Left forelimb (tissue), 1 donor: ENCODE results near the gene ALG10.
"Not testable (repeated sequence)": the region's sequence is repeated elsewhere in the genome, so short reads cannot be mapped to it uniquely, and the experiment has no call there.

Source experiments
- DNase-seq: peaks from one replicate; pipeline ENCODE4 v3.0.0-alpha.2; 2018; ENCODE audit warnings: low spot score

ALG10 gene

DNA sequence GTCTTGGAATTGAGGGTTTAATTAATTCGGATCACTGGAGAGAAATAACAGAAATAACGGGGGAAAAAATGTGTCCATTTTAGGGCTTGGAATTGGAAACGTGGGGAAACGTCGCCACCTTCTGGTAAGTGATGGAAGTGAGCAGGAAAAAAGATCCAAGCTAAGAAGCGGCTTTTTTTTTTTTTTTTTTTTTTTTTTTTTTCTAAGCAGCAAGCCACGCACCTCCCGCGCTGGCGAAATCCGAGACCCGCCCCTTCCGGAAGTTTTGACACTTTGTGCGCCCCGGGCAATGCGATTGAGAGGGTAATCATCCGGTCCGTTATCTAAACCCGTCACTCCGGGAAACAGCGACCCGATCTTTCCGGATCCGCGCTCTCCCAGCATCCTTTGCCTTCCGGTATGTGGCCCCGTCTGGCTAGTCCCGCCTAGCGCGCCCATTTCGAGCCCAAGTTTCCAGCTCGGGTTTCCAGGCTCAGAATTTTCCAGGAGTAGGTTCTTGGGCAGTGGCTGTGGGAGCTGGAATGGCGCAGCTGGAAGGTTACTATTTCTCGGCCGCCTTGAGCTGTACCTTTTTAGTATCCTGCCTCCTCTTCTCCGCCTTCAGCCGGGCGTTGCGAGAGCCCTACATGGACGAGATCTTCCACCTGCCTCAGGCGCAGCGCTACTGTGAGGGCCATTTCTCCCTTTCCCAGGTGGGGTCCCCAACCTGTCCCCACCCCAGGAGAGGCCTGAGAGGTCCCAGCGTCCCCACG lies at the start of gene ALG10:
ALG10 (plus strand) TSS at position 418 of the 752 bp plus-strand sequence; CDS start at position 522, 104 bp downstream.
- peak; percentile 95 for DNase-seq

- not testable (repeated sequence) for DNase-seq
Observed at GRCh38 chr12:33972884-33973283, 49.4 kb upstream of the ALG10 start.

DNA sequence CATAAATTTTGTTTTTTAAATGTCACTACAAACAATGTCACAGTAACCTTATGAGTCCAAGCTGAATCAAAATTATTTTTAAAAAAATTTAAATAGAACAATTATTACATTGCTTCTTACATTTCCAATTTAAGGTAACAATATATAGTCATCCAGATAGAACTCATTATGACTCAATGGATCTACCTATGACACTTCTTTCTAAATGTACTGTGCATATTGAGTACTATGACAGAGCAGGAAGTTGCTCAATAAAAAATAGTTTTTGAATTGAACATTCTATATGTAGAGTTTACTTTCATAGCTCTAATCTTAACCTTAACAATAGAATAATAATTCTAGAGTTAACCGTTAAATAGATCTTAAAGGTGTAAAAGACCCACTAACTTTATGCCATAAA lies 44.4 kb upstream of the ALG10 start:
- no peak for DNase-seq

DNA sequence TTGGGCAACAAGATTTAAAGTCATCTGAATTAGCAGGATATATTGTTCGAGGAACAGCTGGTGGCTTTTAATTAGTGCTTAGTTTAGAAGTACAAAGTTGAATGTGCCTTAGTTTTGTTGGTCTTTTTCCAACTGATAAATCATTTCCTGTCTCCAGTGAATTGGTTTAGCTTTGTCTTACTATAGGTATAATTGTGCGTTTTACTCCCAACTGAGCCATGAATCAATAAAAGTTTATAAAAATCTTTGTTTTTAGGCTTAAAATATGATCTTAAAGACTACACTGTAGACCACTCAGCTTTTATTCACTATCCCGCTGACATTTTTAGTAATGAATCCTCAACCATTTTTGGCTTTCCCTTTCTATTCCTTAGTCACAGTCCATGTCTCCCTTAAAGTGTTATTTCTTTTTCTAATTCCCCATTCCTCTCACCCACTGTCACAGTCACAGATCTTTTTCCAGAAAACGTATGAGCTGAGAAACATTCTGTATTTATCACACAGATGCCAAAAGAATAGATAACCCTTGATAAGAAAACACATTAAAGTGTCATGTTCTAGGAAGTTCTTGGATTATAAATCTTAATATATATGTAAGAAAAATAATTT lies 34.0 kb upstream of the ALG10 start:
- no peak for DNase-seq

DNA sequence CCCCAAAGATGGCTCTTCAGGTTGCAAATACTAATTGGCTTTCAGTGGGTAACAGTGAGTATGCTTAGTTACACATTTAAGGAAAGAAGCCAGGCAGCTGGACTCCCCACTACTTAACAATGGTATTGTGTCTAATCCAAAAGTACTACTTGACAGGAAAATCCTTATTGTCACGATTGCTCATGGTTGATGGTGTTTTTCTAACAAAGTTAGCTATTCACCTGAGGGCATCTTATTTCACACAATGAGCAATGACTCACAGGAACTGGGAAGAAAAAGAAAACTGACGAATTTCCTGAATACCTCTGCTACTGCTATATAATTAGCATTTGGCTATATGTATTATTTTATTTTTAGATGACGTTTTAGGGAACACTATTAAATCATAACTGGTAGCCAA lies 33.4 kb upstream of the ALG10 start:
- DNase-seq = no peak

DNA sequence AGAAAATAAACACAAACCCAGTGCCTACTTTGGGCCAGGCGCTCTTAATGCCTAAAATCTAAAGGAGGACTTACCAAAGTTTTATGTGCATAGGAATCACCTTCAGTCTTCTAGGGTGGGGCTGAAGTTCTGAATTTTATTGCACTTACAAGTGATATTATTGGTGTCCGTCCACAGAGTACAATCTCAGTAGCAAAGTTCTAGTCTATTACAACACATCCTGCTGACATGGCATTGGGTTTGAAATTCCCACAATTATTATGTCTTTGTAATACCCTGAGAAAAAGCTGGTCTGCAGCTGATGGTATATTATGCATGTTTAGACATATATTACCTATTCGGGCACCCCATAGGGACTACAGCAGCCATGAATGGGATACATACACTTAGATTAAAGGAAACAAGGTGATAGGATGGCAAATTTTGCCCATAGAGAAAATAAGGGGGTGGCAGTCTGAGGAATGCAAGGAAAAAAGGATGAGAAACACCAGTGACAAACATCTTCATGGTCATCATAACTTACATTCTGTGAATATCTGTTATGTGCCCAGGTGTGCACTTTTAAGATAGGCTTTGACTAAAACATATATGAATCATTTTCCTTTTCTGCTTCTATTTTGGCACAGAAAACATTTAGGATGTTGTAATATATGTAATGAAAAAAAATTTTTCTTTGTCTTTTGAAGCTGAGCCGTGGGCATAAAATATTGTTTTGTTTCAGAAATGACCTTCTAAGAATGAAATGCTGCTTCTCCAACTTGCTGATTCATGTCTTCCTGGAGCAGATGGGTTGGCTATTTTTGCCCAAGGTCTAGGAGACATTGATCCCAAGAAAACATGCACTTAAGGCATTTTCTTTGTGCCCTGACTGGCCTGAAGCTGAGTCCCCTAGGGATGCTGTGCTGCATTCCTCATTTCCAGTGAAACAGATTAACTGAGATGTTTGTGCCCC lies 27.2 kb upstream of the ALG10 start:
- DNase-seq = no peak

GRCh38 chr12:34008835-34009234 lies 13.5 kb upstream of the ALG10 start:
- not testable (repeated sequence) for DNase-seq

DNA sequence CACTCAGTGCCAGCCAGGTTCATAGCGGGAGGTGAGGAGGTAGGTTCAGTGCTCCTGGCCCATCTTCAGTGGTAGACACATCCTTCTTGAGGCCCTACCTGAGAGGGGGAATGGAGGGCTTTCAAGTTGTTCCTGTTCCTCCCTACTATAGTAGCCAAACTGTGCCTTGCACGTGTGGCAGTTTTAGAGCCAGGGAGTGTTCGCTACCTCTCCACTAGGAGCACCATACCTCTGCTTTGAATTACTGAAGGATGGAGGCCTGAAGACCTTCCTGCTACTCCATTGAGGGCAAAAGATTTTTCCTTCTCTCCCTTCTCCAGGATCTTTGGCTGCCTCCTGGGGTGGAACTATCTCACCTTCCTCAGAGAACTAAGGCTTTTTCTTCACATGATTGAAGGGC lies 5.9 kb upstream of the ALG10 start:
- no peak for DNase-seq

DNA sequence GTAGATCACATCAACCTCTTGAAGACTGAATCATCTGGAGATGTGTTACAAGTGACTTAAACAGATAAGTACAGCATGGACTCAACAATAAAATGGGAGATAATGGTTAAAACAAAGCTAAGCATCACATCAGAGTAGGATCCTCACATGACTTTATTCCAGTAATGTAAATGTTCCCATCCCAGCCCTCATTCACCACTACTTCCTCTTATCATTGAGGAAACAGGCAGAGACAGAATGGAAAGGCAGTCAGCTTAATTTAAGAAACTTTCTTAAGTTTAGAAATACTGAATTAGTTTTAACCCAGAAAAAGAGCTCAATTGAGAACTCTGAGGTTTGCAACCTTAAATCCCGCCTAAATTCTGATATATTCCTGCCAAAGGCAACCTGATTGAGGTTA lies 1.2 kb upstream of the ALG10 start:
- DNase-seq = no peak

GRCh38 chr12:34027661-34028060 lies 5.4 kb downstream of the ALG10 start:
- DNase-seq = not testable (repeated sequence)

DNA sequence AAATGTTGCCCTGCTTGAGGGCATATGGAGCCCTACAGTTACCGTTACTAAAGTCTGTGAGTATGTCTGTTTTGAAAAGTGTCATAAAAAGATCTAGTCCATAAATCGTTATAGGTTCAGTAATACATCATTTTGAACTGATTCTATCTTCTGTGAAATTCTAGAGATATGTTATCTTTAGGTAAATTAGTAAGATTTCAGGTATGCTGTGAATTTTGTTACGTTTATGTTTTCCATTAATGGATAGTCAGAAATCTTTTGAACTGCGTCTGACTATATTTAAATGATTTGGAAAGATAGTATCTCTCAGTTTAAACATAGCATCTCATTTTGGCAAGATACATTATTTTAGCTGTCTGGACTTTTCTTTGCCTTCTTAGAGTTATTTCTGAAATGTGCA lies 8.3 kb downstream of the ALG10 start:
- DNase-seq = no peak

- DNase-seq = no peak
Observed at GRCh38 chr12:34033628-34034296, 11.5 kb downstream of the ALG10 start.

- not testable (repeated sequence) for DNase-seq
Observed at GRCh38 chr12:34038357-34038756, 16.1 kb downstream of the ALG10 start.

- DNase-seq = no peak
Observed at GRCh38 chr12:34046570-34046969, 24.3 kb downstream of the ALG10 start.

DNA sequence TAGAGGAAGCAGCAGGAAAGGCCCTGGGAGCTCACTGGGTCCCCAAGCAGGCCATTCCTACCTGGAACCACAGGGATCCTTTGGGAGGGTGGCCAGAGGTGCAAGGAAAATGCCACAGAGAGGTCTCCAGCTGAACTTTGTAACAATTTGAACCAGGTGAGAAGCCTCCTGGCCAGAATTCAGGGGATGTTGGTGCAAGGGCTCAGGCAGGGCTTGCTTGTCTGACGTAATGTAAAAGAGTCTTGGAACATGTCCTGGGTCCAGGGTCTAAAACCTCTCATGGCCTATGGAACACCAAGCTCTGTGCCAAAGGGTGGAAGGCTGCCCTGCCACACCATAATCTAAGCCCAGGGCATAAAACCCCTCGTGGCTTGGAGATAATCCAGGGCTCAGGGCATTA lies 25.6 kb downstream of the ALG10 start:
- DNase-seq = not testable (repeated sequence)

- DNase-seq = no peak
Observed at GRCh38 chr12:34048714-34049113, 26.4 kb downstream of the ALG10 start.

GRCh38 chr12:34051486-34051885 lies 29.2 kb downstream of the ALG10 start:
- DNase-seq = no peak

DNA sequence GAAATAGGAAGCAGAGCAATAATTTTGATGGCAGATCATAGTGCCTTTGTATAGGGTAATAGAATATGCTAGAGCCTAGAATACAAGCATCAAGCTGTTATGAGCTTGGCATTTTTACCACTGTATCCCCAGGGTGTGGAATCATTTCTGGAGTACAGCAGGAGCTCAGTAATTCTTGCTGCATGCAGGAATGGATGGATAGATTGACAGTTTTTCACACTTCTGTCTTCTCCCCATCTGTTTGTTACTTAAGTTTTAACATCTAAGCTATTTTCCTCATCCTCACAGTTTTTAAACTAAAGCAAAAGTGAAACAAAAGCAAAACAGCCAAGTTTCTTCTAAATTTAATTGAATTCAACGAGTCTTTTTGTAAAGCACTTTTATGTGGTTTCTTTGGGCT lies 32.6 kb downstream of the ALG10 start:
- DNase-seq = no peak
